Activated T-cell treated with anti-CD3 and anti-CD28 coated beads for 1 hour (primary cell): ENCODE data around the gene GPC5.

Experiments used
- DNase-seq: peaks from one replicate; pipeline ENCODE4 v3.0.0-alpha.2; 2020; ENCODE audit warnings: low read depth

Gene GPC5

GRCh38 chr13:91459485-91459884, 61.1 kb downstream of the GPC5 start:
- no peak for DNase-seq

- DNase-seq = no peak
Measured at GRCh38 chr13:91464336-91464735, 65.9 kb downstream of the GPC5 start.

- DNase-seq = no peak
Measured at GRCh38 chr13:91467236-91467635, 68.8 kb downstream of the GPC5 start.

- no peak for DNase-seq
Measured at GRCh38 chr13:91468301-91468700, 69.9 kb downstream of the GPC5 start.

GRCh38 chr13:91470084-91470621, 71.7 kb downstream of the GPC5 start:
- DNase-seq = no peak

- no peak for DNase-seq
Measured at GRCh38 chr13:91470681-91471080, 72.3 kb downstream of the GPC5 start.

GRCh38 chr13:91482427-91482826, 84.0 kb downstream of the GPC5 start:
- no peak for DNase-seq

GRCh38 chr13:91491980-91492379, 93.6 kb downstream of the GPC5 start:
- DNase-seq = no peak

GRCh38 chr13:91493442-91493841, 95.0 kb downstream of the GPC5 start:
- no peak for DNase-seq

GRCh38 chr13:91498298-91498697, 99.9 kb downstream of the GPC5 start:
- no peak for DNase-seq

GRCh38 chr13:91504216-91504615, 105.8 kb downstream of the GPC5 start:
- DNase-seq = no peak

GRCh38 chr13:91506759-91507158, 108.3 kb downstream of the GPC5 start:
- DNase-seq = no peak

- no peak for DNase-seq
Measured at GRCh38 chr13:91510058-91510457, 111.6 kb downstream of the GPC5 start.

- no peak for DNase-seq
Measured at GRCh38 chr13:91513790-91514189, 115.4 kb downstream of the GPC5 start.

- DNase-seq = no peak
Measured at GRCh38 chr13:91516799-91517198, 118.4 kb downstream of the GPC5 start.

- no peak for DNase-seq
Measured at GRCh38 chr13:91520952-91521351, 122.5 kb downstream of the GPC5 start.

- DNase-seq = no peak
Measured at GRCh38 chr13:91523116-91523515, 124.7 kb downstream of the GPC5 start.

GRCh38 chr13:91526543-91527033, 128.2 kb downstream of the GPC5 start:
- no peak for DNase-seq

GRCh38 chr13:91529739-91530482, 131.5 kb downstream of the GPC5 start:
- DNase-seq = no peak

- no peak for DNase-seq
Measured at GRCh38 chr13:91531646-91532045, 133.2 kb downstream of the GPC5 start.

- no peak for DNase-seq
Measured at GRCh38 chr13:91533354-91533753, 134.9 kb downstream of the GPC5 start.

GRCh38 chr13:91534996-91535395, 136.6 kb downstream of the GPC5 start:
- no peak for DNase-seq

GRCh38 chr13:91537376-91537775, 139.0 kb downstream of the GPC5 start:
- DNase-seq = no peak
